Hepatocyte (in vitro differentiated cells): ENCODE measurements around the gene SNRPB2.

Experiments used
- EZH2 ChIP-seq: fragments of 200-600 bp; sonication (generic); IDR thresholded peaks from 2 replicates; pipeline ENCODE4 v1.6.1; 2016; ENCODE audit warnings: antibody characterized with exemption, mild to moderate bottlenecking, borderline replicate concordance
- EZH2phosphoT487 ChIP-seq: fragments of 200-600 bp; sonication (generic); IDR thresholded peaks from one replicate; pipeline ENCODE4 v1.6.1; 2018; ENCODE audit warnings: antibody characterized with exemption, mild to moderate bottlenecking, low read depth, moderate library complexity; ENCODE audit not compliant: unreplicated experiment, severe bottlenecking
- TF ChIP-seq, protein P1 (sequence below): fragments of 200-600 bp; sonication (generic); IDR thresholded peaks from 2 replicates; pipeline ENCODE4 v1.5.1; 2016; ENCODE audit warnings: antibody characterized with exemption, mild to moderate bottlenecking; ENCODE audit not compliant: poor library complexity

- TF ChIP-seq EZH2 (no peak), EZH2phosphoT487 (no peak)
- TF ChIP-seq, protein P1, sequence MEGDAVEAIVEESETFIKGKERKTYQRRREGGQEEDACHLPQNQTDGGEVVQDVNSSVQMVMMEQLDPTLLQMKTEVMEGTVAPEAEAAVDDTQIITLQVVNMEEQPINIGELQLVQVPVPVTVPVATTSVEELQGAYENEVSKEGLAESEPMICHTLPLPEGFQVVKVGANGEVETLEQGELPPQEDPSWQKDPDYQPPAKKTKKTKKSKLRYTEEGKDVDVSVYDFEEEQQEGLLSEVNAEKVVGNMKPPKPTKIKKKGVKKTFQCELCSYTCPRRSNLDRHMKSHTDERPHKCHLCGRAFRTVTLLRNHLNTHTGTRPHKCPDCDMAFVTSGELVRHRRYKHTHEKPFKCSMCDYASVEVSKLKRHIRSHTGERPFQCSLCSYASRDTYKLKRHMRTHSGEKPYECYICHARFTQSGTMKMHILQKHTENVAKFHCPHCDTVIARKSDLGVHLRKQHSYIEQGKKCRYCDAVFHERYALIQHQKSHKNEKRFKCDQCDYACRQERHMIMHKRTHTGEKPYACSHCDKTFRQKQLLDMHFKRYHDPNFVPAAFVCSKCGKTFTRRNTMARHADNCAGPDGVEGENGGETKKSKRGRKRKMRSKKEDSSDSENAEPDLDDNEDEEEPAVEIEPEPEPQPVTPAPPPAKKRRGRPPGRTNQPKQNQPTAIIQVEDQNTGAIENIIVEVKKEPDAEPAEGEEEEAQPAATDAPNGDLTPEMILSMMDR = peak; percentile 19
Measured at GRCh38 chr20:16699293-16699692, 30.5 kb upstream of the SNRPB2 start.
